Endothelial cell of umbilical vein (primary cell): Measurements from ENCODE around the gene CLIP4. TPM values are rescaled to one million over a fixed set of nuclear protein-coding genes. Genes with fewer than 3 reads are reported as not detected.

ENCODE experiments used
- BruUV-seq: library from RNA; stranded (reverse); fragments of 400-500 nt; replicated peaks from 2 replicates; lab custom pipeline; 2021; lab: Mats Ljungman, UMichigan
- CTCF ChIA-PET: fragments of 300-600, 350-600 bp; sonication (Branson Sonifier 250); formaldehyde crosslinking; loops from one replicate; lab custom pipeline; 2021; ENCODE audit warnings: antibody characterized with exemption, inconsistent platforms; lab: Charles Lee
- POLR2A ChIA-PET: fragments of 300-600, 350-600 bp; sonication (Branson Sonifier 250); formaldehyde crosslinking; loops from one replicate; lab custom pipeline; 2021; ENCODE audit warnings: antibody characterized with exemption, inconsistent platforms; lab: Charles Lee
- DNase-seq: peaks from one replicate; pipeline ENCODE4 v3.0.0-alpha.2; 2011; ENCODE audit warnings: low read depth, low spot score
- FAIRE-seq: peaks from 2 replicates; lab custom pipeline; 2011; peaks lifted over from hg19 to GRCh38; lab: Jason Lieb, UNC
- H2AFZ ChIP-seq: 2 replicates; pipeline ENCODE4 v1.6.0; 2012; ENCODE audit warnings: low read depth, low read length, control low read depth, inconsistent platforms
- H3K27ac ChIP-seq: 2 replicates; pipeline ENCODE4 v1.5.1; 2011; ENCODE audit warnings: low read depth, mild to moderate bottlenecking, control low read depth, low read length, moderate library complexity; ENCODE audit not compliant: insufficient read depth
- H3K27me3 ChIP-seq, 2 experiments: 2 replicates each; pipeline versions ENCODE4 v1.6.0 to v1.6.1; 2011; ENCODE audit warnings: low read length in 2 of 2, mixed read lengths in 1 of 2; ENCODE audit not compliant: control insufficient read depth in 2 of 2, insufficient read depth in 2 of 2
- H3K36me3 ChIP-seq, 2 experiments: 2 replicates in 1 of 2; 3 replicates in 1 of 2; pipeline ENCODE4 v1.5.1; 2011; ENCODE audit warnings: low read length in 2 of 2, mild to moderate bottlenecking in 1 of 2, moderate library complexity in 1 of 2; ENCODE audit not compliant: control insufficient read depth in 2 of 2, insufficient read depth in 2 of 2; ENCODE audit errors: extremely low read depth in 1 of 2
- H3K4me1 ChIP-seq: 3 replicates; pipeline ENCODE4 v1.5.1; 2011; ENCODE audit warnings: mild to moderate bottlenecking, low read length; ENCODE audit not compliant: control insufficient read depth, insufficient read depth; ENCODE audit errors: extremely low read depth
- H3K4me2 ChIP-seq: 2 replicates; pipeline ENCODE4 v1.6.1; 2011; ENCODE audit warnings: low read length, control low read depth, mixed read lengths; ENCODE audit not compliant: insufficient read depth
- H3K4me3 ChIP-seq, 3 experiments: fragments of 200-600 bp in 1 of 3; sonication (generic), shearing (Covaris generic) in 1 of 3; replicated peaks in 1 of 3; 2 replicates each; pipeline ENCODE4 v1.5.1; 2011 to 2016; ENCODE audit warnings: control low read depth in 3 of 3, low read length in 3 of 3, mild to moderate bottlenecking in 2 of 3, inconsistent platforms in 1 of 3, low read depth in 1 of 3, moderate library complexity in 1 of 3; ENCODE audit not compliant: insufficient read depth in 1 of 3
- H3K79me2 ChIP-seq: 2 replicates; pipeline ENCODE4 v1.6.0; 2012; ENCODE audit warnings: low read length, inconsistent platforms; ENCODE audit not compliant: control insufficient read depth, insufficient read depth
- H3K9ac ChIP-seq: replicated peaks from 2 replicates; pipeline ENCODE3; 2011; ENCODE audit warnings: low read length, control low read depth; ENCODE audit not compliant: insufficient read depth; ENCODE audit errors: extremely low read depth
- H3K9me1 ChIP-seq: replicated peaks from 3 replicates; pipeline ENCODE4 v1.6.0; 2011; ENCODE audit warnings: mild to moderate bottlenecking, low read length; ENCODE audit not compliant: control insufficient read depth, insufficient read depth; ENCODE audit errors: extremely low read depth
- H3K9me3 ChIP-seq: replicated peaks from 2 replicates; pipeline ENCODE4 v1.5.1; 2012; ENCODE audit warnings: low read length, inconsistent platforms; ENCODE audit not compliant: control insufficient read depth, insufficient read depth
- H4K20me1 ChIP-seq: replicated peaks from 2 replicates; pipeline ENCODE3; 2011; ENCODE audit warnings: mild to moderate bottlenecking, low read length; ENCODE audit not compliant: control insufficient read depth, insufficient read depth; ENCODE audit errors: extremely low read depth
- CTCF ChIP-seq, 2 donors: IDR thresholded peaks; 1 replicate in 1 of 2; 2 replicates in 1 of 2; pipeline ENCODE4 v1.5.1; 2011; ENCODE audit warnings: low read length in 2 of 2, mild to moderate bottlenecking in 2 of 2, moderate library complexity in 2 of 2, control low read depth in 1 of 2, inconsistent platforms in 1 of 2, low read depth in 1 of 2; ENCODE audit not compliant: insufficient read depth in 1 of 2; ENCODE audit errors: extremely low read depth in 1 of 2
- EZH2 ChIP-seq: IDR thresholded peaks from 2 replicates; pipeline ENCODE4 v1.6.1; 2012; ENCODE audit warnings: borderline replicate concordance, low read depth, mild to moderate bottlenecking, moderate library complexity, low read length, inconsistent platforms; ENCODE audit not compliant: severe bottlenecking
- FOS ChIP-seq: IDR thresholded peaks from 2 replicates; pipeline ENCODE4 v1.6.1; 2011; ENCODE audit warnings: mild to moderate bottlenecking, low read length, moderate library complexity, borderline replicate concordance; ENCODE audit not compliant: insufficient read depth
- GATA2 ChIP-seq: IDR thresholded peaks from 2 replicates; pipeline ENCODE4 v1.7.0; 2011; ENCODE audit warnings: low read depth, mild to moderate bottlenecking, moderate library complexity, mixed read lengths, low read length; ENCODE audit not compliant: insufficient read length, insufficient read depth
- JUN ChIP-seq: IDR thresholded peaks from 2 replicates; pipeline ENCODE4 v1.6.1; 2011; ENCODE audit warnings: borderline replicate concordance, low read depth; ENCODE audit not compliant: insufficient read length, insufficient read depth
- MAX ChIP-seq: IDR thresholded peaks from 2 replicates; pipeline ENCODE4 v1.6.1; 2011; ENCODE audit not compliant: insufficient read depth, insufficient read length
- MYC ChIP-seq: IDR thresholded peaks from one replicate; pipeline ENCODE4 v1.6.1; 2011; ENCODE audit warnings: mild to moderate bottlenecking, low read depth, low read length
- POLR2A ChIP-seq: IDR thresholded peaks from 2 replicates; pipeline ENCODE4 v1.6.1; 2012; ENCODE audit warnings: low read depth, mild to moderate bottlenecking, control low read depth, low read length
- POLR2AphosphoS5 ChIP-seq: IDR thresholded peaks from 2 replicates; pipeline ENCODE4 v1.6.1; 2012; ENCODE audit warnings: low read depth, mild to moderate bottlenecking, control low read depth, low read length, moderate library complexity; ENCODE audit not compliant: insufficient read depth
- dilution Hi-C: fragments of 300-500 bp; cut with MboI; formaldehyde crosslinking; loops from one replicate; pipeline ENCODE4 v1.15.0; 2019; ENCODE audit warnings: low sequenced_read_pairs; ENCODE audit not compliant: extremely low pct_ligation_motif_present
- intact Hi-C: fragments of 100-400 bp; cut with micrococcal nuclease; formaldehyde crosslinking; loops from one replicate; pipeline ENCODE4 v1.10.0; 2022
- polyA plus RNA-seq, 4 experiments: library from polyadenylated mRNA; depleted of rRNA in 3 of 4; stranded (reverse) in 3 of 4; unstranded in 1 of 4; fragments of >200 nt; gene quantifications; 2 replicates each; pipeline versions ENCODE4 v1.2.1 to v1.2.3, GENCODE V29; 2011 to 2012; ENCODE audit warnings: missing spikeins in 1 of 4
- total RNA-seq: library from RNA; stranded (reverse); gene quantifications from 2 replicates; pipeline ENCODE4 v1.2.3, GENCODE V29; 2021

The CLIP4 gene
- total and polyA plus RNA-seq, 2 donors (not counting 3 experiments of a cell fraction or from before 2014, with no cell fraction given) = 9.2 to 24.0 TPM

- Histone ChIP-seq H3K36me3 (no peaks in the 10 kb centered on the region), H3K27ac (no peak overlapping the region), H3K79me2 (no peaks in the 10 kb centered on the region), H3K4me3 (no peak overlapping the region), H2AFZ (no peak overlapping the region), H4K20me1 (no peaks in the 10 kb centered on the region), H3K9ac (no peak overlapping the region), H3K9me3 (no peaks in the 10 kb centered on the region), H3K27me3 (no peaks in the 10 kb centered on the region), H3K4me2 (no peak overlapping the region), H3K9me1 (no peaks in the 10 kb centered on the region), H3K4me1 (peaks cover 2% of the 10 kb centered on the region)
- BruUV-seq = no TSS peak
- ChIA-PET POLR2A (no interaction called here), CTCF (no interaction called here)
- dilution Hi-C loops = no loop called here
- intact Hi-C loops = no loop called here
- no peak for TF ChIP-seq GATA2
- no peak for TF ChIP-seq MAX
- TF ChIP-seq POLR2AphosphoS5 = no peak
- no peak for TF ChIP-seq MYC
- TF ChIP-seq CTCF (IDR thresholded peaks at IDR 0.05; ENCODE audit: extremely low read depth in 1 of 2, insufficient read depth in 1 of 2, low read depth in 1 of 2, low read length in 2 of 2) = no peak
- TF ChIP-seq JUN = no peak
- no peak for TF ChIP-seq FOS
- no peak for TF ChIP-seq POLR2A
- no peak for TF ChIP-seq EZH2
- no peak for DNase-seq
- FAIRE-seq = no peak
These were observed 103.4 kb downstream of the CLIP4 start for GRCh38 chr2:29218550-29219125.
